Measurements from ENCODE around the gene SUN1. TPM values are rescaled to one million over a fixed set of nuclear protein-coding genes. Genes with fewer than 3 reads are reported as not detected.
A peak's percentile ranks its signal among the peaks of the same experiment; 100 is the strongest.

The SUN1 gene
- total and polyA plus RNA-seq, 9 of the 15 experiments (the other 6 are each of a cell fraction or from before 2014, with no cell fraction given) = 36.8 to 132 (median 62.3) TPM

GRCh38 chr7:876972-877311 is 44.7 kb downstream of the SUN1 start (continued):
- no peak for TF ChIP-seq ETS1 (conservative IDR thresholded peaks at IDR 0.05; ENCODE audit: control insufficient read depth, low read depth, low read length)
- peak; percentile 71 to 77; a peak in 3 of 4 replicates for TF ChIP-seq MLLT1 (IDR thresholded peaks at IDR 0.05)
- TF ChIP-seq XRCC5 (IDR thresholded peaks at IDR 0.05; ENCODE audit: low read depth, low read length) = peak; percentile 34; the same call in 1 of the 2 replicates
- TF ChIP-seq, protein P1, sequence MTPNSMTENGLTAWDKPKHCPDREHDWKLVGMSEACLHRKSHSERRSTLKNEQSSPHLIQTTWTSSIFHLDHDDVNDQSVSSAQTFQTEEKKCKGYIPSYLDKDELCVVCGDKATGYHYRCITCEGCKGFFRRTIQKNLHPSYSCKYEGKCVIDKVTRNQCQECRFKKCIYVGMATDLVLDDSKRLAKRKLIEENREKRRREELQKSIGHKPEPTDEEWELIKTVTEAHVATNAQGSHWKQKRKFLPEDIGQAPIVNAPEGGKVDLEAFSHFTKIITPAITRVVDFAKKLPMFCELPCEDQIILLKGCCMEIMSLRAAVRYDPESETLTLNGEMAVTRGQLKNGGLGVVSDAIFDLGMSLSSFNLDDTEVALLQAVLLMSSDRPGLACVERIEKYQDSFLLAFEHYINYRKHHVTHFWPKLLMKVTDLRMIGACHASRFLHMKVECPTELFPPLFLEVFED (CRISPR knock-in tag; conservative IDR thresholded peaks at IDR 0.05) = peak; percentile 92
- peak in 1 of 2 experiments; percentile 50; a peak in 1 of 4 replicates for TF ChIP-seq SIN3A (IDR thresholded peaks at IDR 0.05; ENCODE audit: borderline replicate concordance in 2 of 2, control insufficient read depth in 1 of 2, low read depth in 2 of 2, low read length in 2 of 2)
- TF ChIP-seq ZFX (CRISPR knock-in tag; IDR thresholded peaks at IDR 0.05) = peak; percentile 67
- TF ChIP-seq NFRKB (IDR thresholded peaks at IDR 0.05; ENCODE audit: low read depth) = 0 out of 2 replicates have a peak, but pooled peaks have one; percentile 75
- TF ChIP-seq HDAC1 (IDR thresholded peaks at IDR 0.05) = peak in 1 of 2 experiments; percentile 54; a peak in 2 of 4 replicates
- TF ChIP-seq, protein P2, sequence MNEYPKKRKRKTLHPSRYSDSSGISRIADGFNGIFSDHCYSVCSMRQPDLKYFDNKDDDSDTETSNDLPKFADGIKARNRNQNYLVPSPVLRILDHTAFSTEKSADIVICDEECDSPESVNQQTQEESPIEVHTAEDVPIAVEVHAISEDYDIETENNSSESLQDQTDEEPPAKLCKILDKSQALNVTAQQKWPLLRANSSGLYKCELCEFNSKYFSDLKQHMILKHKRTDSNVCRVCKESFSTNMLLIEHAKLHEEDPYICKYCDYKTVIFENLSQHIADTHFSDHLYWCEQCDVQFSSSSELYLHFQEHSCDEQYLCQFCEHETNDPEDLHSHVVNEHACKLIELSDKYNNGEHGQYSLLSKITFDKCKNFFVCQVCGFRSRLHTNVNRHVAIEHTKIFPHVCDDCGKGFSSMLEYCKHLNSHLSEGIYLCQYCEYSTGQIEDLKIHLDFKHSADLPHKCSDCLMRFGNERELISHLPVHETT (CRISPR knock-in tag; conservative IDR thresholded peaks at IDR 0.05 in 1 of 2, IDR thresholded peaks at IDR 0.05 in 1 of 2) = no peak
- TF ChIP-seq OTX1 (CRISPR knock-in tag; IDR thresholded peaks at IDR 0.05) = peak; percentile 70; the same call in 1 of the 2 replicates
- TF ChIP-seq, protein P3, sequence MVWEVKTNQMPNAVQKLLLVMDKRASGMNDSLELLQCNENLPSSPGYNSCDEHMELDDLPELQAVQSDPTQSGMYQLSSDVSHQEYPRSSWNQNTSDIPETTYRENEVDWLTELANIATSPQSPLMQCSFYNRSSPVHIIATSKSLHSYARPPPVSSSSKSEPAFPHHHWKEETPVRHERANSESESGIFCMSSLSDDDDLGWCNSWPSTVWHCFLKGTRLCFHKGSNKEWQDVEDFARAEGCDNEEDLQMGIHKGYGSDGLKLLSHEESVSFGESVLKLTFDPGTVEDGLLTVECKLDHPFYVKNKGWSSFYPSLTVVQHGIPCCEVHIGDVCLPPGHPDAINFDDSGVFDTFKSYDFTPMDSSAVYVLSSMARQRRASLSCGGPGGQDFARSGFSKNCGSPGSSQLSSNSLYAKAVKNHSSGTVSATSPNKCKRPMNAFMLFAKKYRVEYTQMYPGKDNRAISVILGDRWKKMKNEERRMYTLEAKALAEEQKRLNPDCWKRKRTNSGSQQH (CRISPR knock-in tag; IDR thresholded peaks at IDR 0.05) = peak; percentile 94
- TF ChIP-seq, protein P4, sequence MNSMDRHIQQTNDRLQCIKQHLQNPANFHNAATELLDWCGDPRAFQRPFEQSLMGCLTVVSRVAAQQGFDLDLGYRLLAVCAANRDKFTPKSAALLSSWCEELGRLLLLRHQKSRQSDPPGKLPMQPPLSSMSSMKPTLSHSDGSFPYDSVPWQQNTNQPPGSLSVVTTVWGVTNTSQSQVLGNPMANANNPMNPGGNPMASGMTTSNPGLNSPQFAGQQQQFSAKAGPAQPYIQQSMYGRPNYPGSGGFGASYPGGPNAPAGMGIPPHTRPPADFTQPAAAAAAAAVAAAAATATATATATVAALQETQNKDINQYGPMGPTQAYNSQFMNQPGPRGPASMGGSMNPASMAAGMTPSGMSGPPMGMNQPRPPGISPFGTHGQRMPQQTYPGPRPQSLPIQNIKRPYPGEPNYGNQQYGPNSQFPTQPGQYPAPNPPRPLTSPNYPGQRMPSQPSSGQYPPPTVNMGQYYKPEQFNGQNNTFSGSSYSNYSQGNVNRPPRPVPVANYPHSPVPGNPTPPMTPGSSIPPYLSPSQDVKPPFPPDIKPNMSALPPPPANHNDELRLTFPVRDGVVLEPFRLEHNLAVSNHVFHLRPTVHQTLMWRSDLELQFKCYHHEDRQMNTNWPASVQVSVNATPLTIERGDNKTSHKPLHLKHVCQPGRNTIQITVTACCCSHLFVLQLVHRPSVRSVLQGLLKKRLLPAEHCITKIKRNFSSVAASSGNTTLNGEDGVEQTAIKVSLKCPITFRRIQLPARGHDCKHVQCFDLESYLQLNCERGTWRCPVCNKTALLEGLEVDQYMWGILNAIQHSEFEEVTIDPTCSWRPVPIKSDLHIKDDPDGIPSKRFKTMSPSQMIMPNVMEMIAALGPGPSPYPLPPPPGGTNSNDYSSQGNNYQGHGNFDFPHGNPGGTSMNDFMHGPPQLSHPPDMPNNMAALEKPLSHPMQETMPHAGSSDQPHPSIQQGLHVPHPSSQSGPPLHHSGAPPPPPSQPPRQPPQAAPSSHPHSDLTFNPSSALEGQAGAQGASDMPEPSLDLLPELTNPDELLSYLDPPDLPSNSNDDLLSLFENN (IDR thresholded peaks at IDR 0.05; ENCODE audit: low read depth in 2 of 2, low read length in 2 of 2) = no peak
- no peak for TF ChIP-seq CREM (IDR thresholded peaks at IDR 0.05; ENCODE audit: low read depth)
